Thyroid gland (tissue), 4 donors: ENCODE results near the gene ITPR3.

Experiments used
- CTCF ChIP-seq, 6 experiments: fragments of 200-600 bp in 3 of 6; fragments of 450-650 bp in 3 of 6; sonication (generic) in 3 of 6; IDR thresholded peaks; one replicate each; pipeline ENCODE4 v1.5.1; 2016 to 2019; ENCODE audit warnings: antibody characterized with exemption in 6 of 6, mild to moderate bottlenecking in 2 of 6, inconsistent platforms in 1 of 6, moderate library complexity in 1 of 6
- POLR2A ChIP-seq, 2 donors: fragments of 450-650 bp; IDR thresholded peaks; one replicate each; pipeline ENCODE4 v1.6.1; 2017; ENCODE audit warnings: antibody characterized with exemption in 2 of 2, mild to moderate bottlenecking in 2 of 2, moderate library complexity in 1 of 2

GRCh38 chr6:33620856-33621710 lies at the start of gene ITPR3:
- no peak for TF ChIP-seq CTCF (IDR thresholded peaks at IDR 0.05)
- peak in 1 of 2 donors; percentile 35 for TF ChIP-seq POLR2A (IDR thresholded peaks at IDR 0.05)
